ENCODE results near the gene PIK3CB. TPM values are rescaled to one million over a fixed set of nuclear protein-coding genes. Genes with fewer than 3 reads are reported as not detected.
"Not testable (repeated sequence)": the region's sequence is repeated elsewhere in the genome, so short reads cannot be mapped to it uniquely, and the experiment has no call there.

PIK3CB gene
- total RNA-seq, 1 donor from 2014 or later: 18.3 TPM

DNA sequence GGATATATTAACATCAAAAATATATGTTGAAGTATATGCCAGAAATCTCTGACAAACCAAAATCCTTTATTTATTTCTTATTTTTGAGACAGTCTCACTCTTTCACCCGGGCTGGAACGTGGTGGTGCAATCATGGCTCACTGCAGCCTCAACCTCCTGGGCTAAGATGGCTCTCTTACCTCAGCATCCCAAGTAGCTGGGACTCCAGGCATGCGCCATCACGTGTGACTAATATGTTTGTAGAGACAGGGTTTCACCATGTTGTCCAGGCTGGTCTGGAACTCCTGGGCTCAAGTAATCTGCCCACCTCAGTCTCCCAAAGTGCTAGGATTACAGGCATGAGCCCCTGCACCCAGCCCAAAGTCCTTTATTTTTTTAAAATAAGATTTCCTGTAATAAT lies 214.3 kb downstream of the PIK3CB start:
- no peaks in the 10 kb centered on the region for H3K9me3 Mint-ChIP-seq (ENCODE audit: low read depth)
- H3K36me3 Mint-ChIP-seq (ENCODE audit: insufficient read depth): no peaks in the 10 kb centered on the region
- H3K27ac Mint-ChIP-seq: no peak overlapping the region
- H3K27me3 Mint-ChIP-seq: no peaks in the 10 kb centered on the region
- no peaks in the 10 kb centered on the region for H3K4me1 Mint-ChIP-seq (ENCODE audit: low read depth)
- no peak overlapping the region for H3K4me3 Mint-ChIP-seq (ENCODE audit: low read depth)
- DNase-seq (ENCODE audit: low spot score, unreplicated experiment): no peak
- TF ChIP-seq CTCF (IDR thresholded peaks at IDR 0.05; ENCODE audit: unreplicated experiment): no peak

DNA sequence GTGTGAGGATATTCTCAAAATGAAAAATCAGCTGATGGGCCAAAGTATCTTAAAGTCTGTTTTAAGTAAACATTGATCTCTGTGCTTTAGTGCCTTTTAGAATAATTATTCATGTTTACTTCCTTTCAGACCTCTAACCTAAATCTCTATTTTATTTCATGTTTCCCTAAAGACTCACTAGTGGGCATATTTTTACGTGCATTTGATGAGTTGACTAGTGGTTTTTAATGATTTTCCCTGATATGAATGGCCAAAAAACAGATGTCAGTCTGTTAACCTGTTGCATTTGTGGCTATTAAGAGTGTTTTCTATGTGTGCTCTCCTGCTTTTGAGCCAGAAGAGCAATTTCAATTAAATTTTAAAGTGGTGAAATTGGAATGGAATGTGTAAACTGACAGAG lies 219.3 kb downstream of the PIK3CB start:
- Mint-ChIP-seq H3K4me1 (ENCODE audit: low read depth) (peaks cover 1% of the 10 kb centered on the region), H3K4me3 (ENCODE audit: low read depth) (no peak overlapping the region), H3K27ac (no peak overlapping the region), H3K27me3 (no peaks in the 10 kb centered on the region), H3K9me3 (ENCODE audit: low read depth) (no peaks in the 10 kb centered on the region), H3K36me3 (ENCODE audit: insufficient read depth) (peaks cover 7% of the 10 kb centered on the region)
- TF ChIP-seq CTCF (IDR thresholded peaks at IDR 0.05; ENCODE audit: unreplicated experiment): no peak
- no peak for DNase-seq (ENCODE audit: low spot score, unreplicated experiment)

GRCh38 chr3:138609898-138610266 lies 224.8 kb downstream of the PIK3CB start:
- Mint-ChIP-seq H3K9me3 (ENCODE audit: low read depth) (no peaks in the 10 kb centered on the region), H3K36me3 (ENCODE audit: insufficient read depth) (peaks cover 7% of the 10 kb centered on the region), H3K4me1 (ENCODE audit: low read depth) (peaks cover 11% of the 10 kb centered on the region), H3K27ac (peak overlapping the region; percentile 97), H3K27me3 (no peaks in the 10 kb centered on the region), H3K4me3 (ENCODE audit: low read depth) (peak overlapping the region; percentile 73)
- TF ChIP-seq CTCF (IDR thresholded peaks at IDR 0.05; ENCODE audit: unreplicated experiment): no peak
- DNase-seq (ENCODE audit: low spot score, unreplicated experiment): no peak

- Mint-ChIP-seq H3K4me3 (ENCODE audit: low read depth) (peak within 1 kb of the TSS; percentile 73), H3K27ac (peak within 1 kb of the TSS; percentile 97), H3K9me3 (ENCODE audit: low read depth) (no peaks in the 10 kb centered on the region), H3K36me3 (ENCODE audit: insufficient read depth) (peaks cover 3% of the 10 kb centered on the region), H3K4me1 (ENCODE audit: low read depth) (peaks cover 11% of the 10 kb centered on the region), H3K27me3 (no peaks in the 10 kb centered on the region)
- TF ChIP-seq CTCF (IDR thresholded peaks at IDR 0.05; ENCODE audit: unreplicated experiment): no peak
- peak; percentile 46 for DNase-seq (ENCODE audit: low spot score, unreplicated experiment)
These were observed 226.2 kb downstream of the PIK3CB start, which contains the start of gene FAIM for GRCh38 chr3:138608322-138609135. Gene FAIM, plus strand, starts transcription at chr3:138608771. Its CDS starts 10,956 bp downstream, at chr3:138619727.

- not testable (repeated sequence) for H3K36me3 Mint-ChIP-seq (ENCODE audit: insufficient read depth); DNase-seq (ENCODE audit: low spot score, unreplicated experiment); H3K27me3 Mint-ChIP-seq; H3K4me3 Mint-ChIP-seq (ENCODE audit: low read depth); H3K4me1 Mint-ChIP-seq (ENCODE audit: low read depth); H3K9me3 Mint-ChIP-seq (ENCODE audit: low read depth); H3K27ac Mint-ChIP-seq
These were observed 230.6 kb downstream of the PIK3CB start for GRCh38 chr3:138604106-138604595.

Other genes with a start within 250 kb of the PIK3CB start
- gene CEP70, start 240.7 kb downstream of the PIK3CB start, total RNA-seq: 55.7 and 61.9 TPM in 2 replicates
- gene FAIM, start 226.2 kb downstream of the PIK3CB start, total RNA-seq: 24.1 and 24.6 TPM in 2 replicates
- 0.09 and 0.12 TPM in 2 replicates for gene FOXL2, start 112.2 kb upstream of the PIK3CB start, total RNA-seq
- gene FOXL2NB, start 112.3 kb upstream of the PIK3CB start, total RNA-seq: not detected in 2 replicates
- gene PRR23A, start 171.3 kb upstream of the PIK3CB start, total RNA-seq: not detected in 2 replicates
- not detected in 2 replicates for gene PRR23B, start 186.0 kb upstream of the PIK3CB start, total RNA-seq
- gene PRR23C, start 210.0 kb upstream of the PIK3CB start, total RNA-seq: not detected in 2 replicates